Lower leg skin (tissue), 3 donors: ENCODE data around the gene HEATR5A.

Source experiments
- POLR2A ChIP-seq, 2 donors: fragments of 450-650 bp; IDR thresholded peaks; one replicate each; pipeline ENCODE4 v1.6.1; 2016 to 2017; ENCODE audit warnings: antibody characterized with exemption in 2 of 2, mild to moderate bottlenecking in 1 of 2, moderate library complexity in 1 of 2
- TF ChIP-seq, protein P1 (sequence below), 3 donors: fragments of 450-650 bp; IDR thresholded peaks; one replicate each; pipeline ENCODE4 v1.5.1; 2016; ENCODE audit warnings: antibody characterized with exemption in 3 of 3, mild to moderate bottlenecking in 3 of 3, moderate library complexity in 2 of 3

DNA sequence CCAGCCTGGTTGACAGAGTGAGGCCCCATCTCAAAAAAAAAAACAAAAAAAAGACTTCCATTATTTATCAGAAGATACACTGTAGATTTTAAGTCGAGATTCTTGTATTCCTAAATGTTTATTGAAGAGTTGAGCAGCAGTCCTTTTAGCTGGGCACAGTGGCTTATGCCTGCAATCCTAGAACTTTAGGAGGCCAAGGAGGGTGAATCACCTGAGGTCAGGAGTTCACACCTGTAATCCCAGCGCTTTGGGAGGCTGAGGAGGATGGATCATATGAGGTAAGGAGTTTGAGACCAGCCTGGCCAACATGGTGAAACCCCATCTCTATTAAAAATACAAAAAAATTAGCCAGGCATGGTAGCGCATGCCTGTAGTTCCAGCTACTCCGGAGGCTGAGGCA is 57.6 kb downstream of the HEATR5A start:
- TF ChIP-seq POLR2A (IDR thresholded peaks at IDR 0.05), result no peak
- TF ChIP-seq, protein P1, sequence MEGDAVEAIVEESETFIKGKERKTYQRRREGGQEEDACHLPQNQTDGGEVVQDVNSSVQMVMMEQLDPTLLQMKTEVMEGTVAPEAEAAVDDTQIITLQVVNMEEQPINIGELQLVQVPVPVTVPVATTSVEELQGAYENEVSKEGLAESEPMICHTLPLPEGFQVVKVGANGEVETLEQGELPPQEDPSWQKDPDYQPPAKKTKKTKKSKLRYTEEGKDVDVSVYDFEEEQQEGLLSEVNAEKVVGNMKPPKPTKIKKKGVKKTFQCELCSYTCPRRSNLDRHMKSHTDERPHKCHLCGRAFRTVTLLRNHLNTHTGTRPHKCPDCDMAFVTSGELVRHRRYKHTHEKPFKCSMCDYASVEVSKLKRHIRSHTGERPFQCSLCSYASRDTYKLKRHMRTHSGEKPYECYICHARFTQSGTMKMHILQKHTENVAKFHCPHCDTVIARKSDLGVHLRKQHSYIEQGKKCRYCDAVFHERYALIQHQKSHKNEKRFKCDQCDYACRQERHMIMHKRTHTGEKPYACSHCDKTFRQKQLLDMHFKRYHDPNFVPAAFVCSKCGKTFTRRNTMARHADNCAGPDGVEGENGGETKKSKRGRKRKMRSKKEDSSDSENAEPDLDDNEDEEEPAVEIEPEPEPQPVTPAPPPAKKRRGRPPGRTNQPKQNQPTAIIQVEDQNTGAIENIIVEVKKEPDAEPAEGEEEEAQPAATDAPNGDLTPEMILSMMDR (IDR thresholded peaks at IDR 0.05), result no peak
